ENCODE results near the gene GPR83. TPM values are rescaled to one million over a fixed set of nuclear protein-coding genes. Genes with fewer than 3 reads are reported as not detected.

GPR83 gene
- total RNA-seq, 4 donors from 2014 or later: 0.17 to 0.40 (median 0.32) TPM; not detected in 1

GRCh38 chr11:94402355-94402754 is 1.1 kb upstream of the GPR83 start:
- TF ChIP-seq POLR2A (IDR thresholded peaks at IDR 0.05; ENCODE audit: low read depth): no peak
- no peak for TF ChIP-seq CTCF (IDR thresholded peaks at IDR 0.05)
- no peak for TF ChIP-seq POLR2AphosphoS5 (IDR thresholded peaks at IDR 0.05)
- TF ChIP-seq EP300 (IDR thresholded peaks at IDR 0.05): no peak
- Histone ChIP-seq H3K36me3 (no peaks in the 10 kb centered on the region), H3K27me3 (peaks cover 0 to 47% (median 5%) of the 10 kb centered on the region in 4 donors), H3K27ac (replicated peaks in 1 of 4) (no peak overlapping the region), H3K4me3 (no peak overlapping the region), H3K4me1 (peaks cover 8 to 16% (median 13%) of the 10 kb centered on the region in 4 donors), H3K9me3 (no peaks in the 10 kb centered on the region)
- no peak for DNase-seq (ENCODE audit: extremely low spot score)
- 25% methylated on average over 1 of the region's 1 CpG for WGBS
- intact Hi-C loops (cut with DNase I): no loop called here

GRCh38 chr11:94401773-94402265 is 600 bp upstream of the GPR83 start:
- intact Hi-C loops (cut with DNase I): no loop called here
- no peak overlapping the region for H3K27ac ChIP-seq (replicated peaks in 1 of 4)
- WGBS: 22% methylated on average over 10 of the region's 10 CpGs
- H3K4me1 ChIP-seq: peaks cover 8 to 16% (median 13%) of the 10 kb centered on the region in 4 donors
- peaks cover 0 to 47% (median 5%) of the 10 kb centered on the region in 4 donors for H3K27me3 ChIP-seq
- no peaks in the 10 kb centered on the region for H3K9me3 ChIP-seq
- TF ChIP-seq EP300 (IDR thresholded peaks at IDR 0.05) (no peak), POLR2A (IDR thresholded peaks at IDR 0.05; ENCODE audit: low read depth) (no peak), CTCF (IDR thresholded peaks at IDR 0.05) (no peak), POLR2AphosphoS5 (IDR thresholded peaks at IDR 0.05) (no peak)
- peak overlapping the region; percentile 31 to 47 (median 40) for H3K4me3 ChIP-seq
- H3K36me3 ChIP-seq: no peaks in the 10 kb centered on the region
- DNase-seq (ENCODE audit: extremely low spot score): no peak

GRCh38 chr11:94400457-94400838 is 771 bp downstream of the GPR83 start:
- H3K36me3 ChIP-seq: no peaks in the 10 kb centered on the region
- intact Hi-C loops (cut with DNase I): no loop called here
- no peak for DNase-seq (ENCODE audit: extremely low spot score)
- WGBS: 25% methylated on average over 4 of the region's 4 CpGs
- H3K27ac ChIP-seq (replicated peaks in 1 of 4): no peak overlapping the region
- peaks cover 8 to 16% (median 13%) of the 10 kb centered on the region in 4 donors for H3K4me1 ChIP-seq
- TF ChIP-seq CTCF (IDR thresholded peaks at IDR 0.05) (no peak), EP300 (IDR thresholded peaks at IDR 0.05) (no peak), POLR2A (IDR thresholded peaks at IDR 0.05; ENCODE audit: low read depth) (no peak), POLR2AphosphoS5 (IDR thresholded peaks at IDR 0.05) (no peak)
- peaks cover 0 to 47% (median 5%) of the 10 kb centered on the region in 4 donors for H3K27me3 ChIP-seq
- no peaks in the 10 kb centered on the region for H3K9me3 ChIP-seq
- peak overlapping the region in 3 of 4 donors; percentile 40 to 47 (median 40) for H3K4me3 ChIP-seq

- 48% methylated on average over 4 of the region's 4 CpGs for WGBS
- peaks cover 0 to 47% (median 5%) of the 10 kb centered on the region in 4 donors for H3K27me3 ChIP-seq
- no peak overlapping the region for H3K4me3 ChIP-seq
- H3K9me3 ChIP-seq: no peaks in the 10 kb centered on the region
- TF ChIP-seq POLR2A (IDR thresholded peaks at IDR 0.05; ENCODE audit: low read depth) (no peak), EP300 (IDR thresholded peaks at IDR 0.05) (no peak), CTCF (IDR thresholded peaks at IDR 0.05) (no peak), POLR2AphosphoS5 (IDR thresholded peaks at IDR 0.05) (no peak)
- intact Hi-C loops (cut with DNase I): no loop called here
- H3K27ac ChIP-seq (replicated peaks in 1 of 4): no peak overlapping the region
- no peaks in the 10 kb centered on the region for H3K36me3 ChIP-seq
- DNase-seq (ENCODE audit: extremely low spot score): no peak
- H3K4me1 ChIP-seq: peaks cover 8 to 16% (median 13%) of the 10 kb centered on the region in 4 donors
Measured at GRCh38 chr11:94400050-94400449, 1.2 kb downstream of the GPR83 start.

GRCh38 chr11:94398101-94398500 is 3.1 kb downstream of the GPR83 start:
- TF ChIP-seq POLR2AphosphoS5 (IDR thresholded peaks at IDR 0.05) (no peak), CTCF (IDR thresholded peaks at IDR 0.05) (no peak), POLR2A (IDR thresholded peaks at IDR 0.05; ENCODE audit: low read depth) (no peak), EP300 (IDR thresholded peaks at IDR 0.05) (no peak)

More at GRCh38 chr11:94398101-94398500, 3.1 kb downstream of the GPR83 start:
- no peaks in the 10 kb centered on the region for H3K36me3 ChIP-seq
- H3K27ac ChIP-seq (replicated peaks in 1 of 4): no peak overlapping the region
- intact Hi-C loops (cut with DNase I): no loop called here
- no peaks in the 10 kb centered on the region for H3K9me3 ChIP-seq
- WGBS: 85% methylated on average over 5 of the region's 5 CpGs
- H3K27me3 ChIP-seq: peaks cover 0 to 47% (median 5%) of the 10 kb centered on the region in 4 donors
- peaks cover 8 to 16% (median 13%) of the 10 kb centered on the region in 4 donors for H3K4me1 ChIP-seq
- DNase-seq (ENCODE audit: extremely low spot score): no peak
- H3K4me3 ChIP-seq: no peak overlapping the region

Data from esophagus muscularis mucosa (tissue), 4 donors.